GM13977 (cell line): ENCODE data around the gene VPS4B.

ENCODE experiments used
- DNase-seq: peaks from one replicate; pipeline ENCODE4 v3.0.0; 2012; ENCODE audit warnings: low spot score
- CTCF ChIP-seq: IDR thresholded peaks from 2 replicates; pipeline ENCODE4 v1.5.1; 2012; ENCODE audit warnings: mild to moderate bottlenecking, control low read depth; ENCODE audit not compliant: insufficient read depth; ENCODE audit errors: extremely low read depth, missing control alignments
- in situ Hi-C: fragments of 300-500 bp; cut with MboI; formaldehyde crosslinking; loops from one replicate; pipeline ENCODE4 v1.12.0; 2022; ENCODE audit warnings: low sequenced_read_pairs, low pct_unique_long_range_greater_than_20kb, mixed read lengths, inconsistent platforms; ENCODE audit not compliant: unreplicated experiment

VPS4B gene

DNA sequence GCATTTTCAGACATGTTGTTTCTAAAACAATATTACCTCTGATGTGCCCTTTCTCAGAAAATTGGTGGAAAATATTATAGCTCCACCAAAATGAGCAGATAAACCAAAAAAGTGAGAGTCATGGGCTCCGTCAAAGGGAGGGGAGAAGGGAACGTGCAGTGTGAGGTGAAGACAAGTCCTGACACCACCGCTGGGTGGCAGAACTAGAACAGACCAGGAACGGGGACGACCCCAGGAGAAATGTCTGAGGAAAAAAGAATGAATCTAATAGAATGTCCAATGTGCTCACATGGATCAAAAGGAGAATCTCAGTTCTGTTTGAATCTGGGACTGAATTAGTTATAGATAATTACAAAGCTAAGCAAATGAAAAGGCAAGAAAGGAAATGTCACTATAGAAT is 80.1 kb downstream of the VPS4B start:
- peak; percentile 50 for TF ChIP-seq CTCF
- in situ Hi-C loops: loop anchor here (10.0 kb wide), 1 partner anchor 93 kb away; no protein-coding TSS in a partner anchor
- peak; percentile 22 for DNase-seq

DNA sequence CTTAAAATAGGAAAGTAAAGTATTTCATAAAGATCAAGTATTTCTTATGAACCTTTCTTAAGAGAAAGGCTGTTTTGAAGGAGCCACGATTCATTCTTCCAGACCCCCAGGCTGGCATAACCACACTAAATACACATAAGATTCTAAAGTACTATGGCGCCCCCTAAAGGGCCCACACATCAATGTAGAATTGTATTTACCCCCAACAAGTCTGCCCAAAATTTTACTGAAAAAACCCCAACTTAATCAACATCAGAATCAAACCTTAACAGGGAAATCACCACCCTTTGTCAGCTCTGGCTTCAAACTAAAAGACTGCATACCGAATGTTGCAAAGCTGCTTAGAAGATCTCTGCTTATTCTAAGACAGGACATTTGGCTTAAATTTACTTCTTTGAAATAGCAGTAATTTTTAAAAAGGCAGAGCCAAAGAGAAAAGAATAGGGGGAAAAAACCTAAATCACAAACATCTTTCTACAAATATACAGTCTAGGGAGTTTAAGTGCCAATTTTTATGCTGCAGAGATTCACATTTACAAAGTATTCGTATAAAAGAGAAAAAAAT is 82.3 kb downstream of the VPS4B start:
- in situ Hi-C loops: loop anchor here (10.0 kb wide), 1 partner anchor 95 kb away; no protein-coding TSS in a partner anchor
- TF ChIP-seq CTCF: peak; percentile 59
- no peak for DNase-seq
